Measurements from ENCODE around the gene MEI1.

The MEI1 gene

DNA sequence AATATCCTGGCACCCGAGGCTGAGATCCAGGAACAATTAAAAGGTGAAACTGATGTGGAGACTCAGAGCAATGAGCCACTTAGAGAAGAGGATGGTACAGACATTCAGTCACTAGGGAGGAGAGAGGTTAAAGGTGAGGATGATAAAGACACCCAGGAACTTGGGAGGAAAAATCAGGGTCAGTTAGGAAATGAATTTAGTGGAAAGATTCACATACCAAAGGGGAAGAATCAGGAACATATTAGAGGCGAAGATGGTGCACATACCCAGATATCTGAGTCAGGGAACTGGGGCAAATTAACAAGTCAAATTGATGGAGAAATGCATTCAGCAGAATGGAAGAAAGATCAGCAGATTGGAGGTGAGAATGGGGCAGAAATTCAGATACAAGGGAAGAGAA is 4.1 kb upstream of the MEI1 start:
- H3K4me3 ChIP-seq (ENCODE audit: low read length), result no peak overlapping the region
- TF ChIP-seq, protein P1, sequence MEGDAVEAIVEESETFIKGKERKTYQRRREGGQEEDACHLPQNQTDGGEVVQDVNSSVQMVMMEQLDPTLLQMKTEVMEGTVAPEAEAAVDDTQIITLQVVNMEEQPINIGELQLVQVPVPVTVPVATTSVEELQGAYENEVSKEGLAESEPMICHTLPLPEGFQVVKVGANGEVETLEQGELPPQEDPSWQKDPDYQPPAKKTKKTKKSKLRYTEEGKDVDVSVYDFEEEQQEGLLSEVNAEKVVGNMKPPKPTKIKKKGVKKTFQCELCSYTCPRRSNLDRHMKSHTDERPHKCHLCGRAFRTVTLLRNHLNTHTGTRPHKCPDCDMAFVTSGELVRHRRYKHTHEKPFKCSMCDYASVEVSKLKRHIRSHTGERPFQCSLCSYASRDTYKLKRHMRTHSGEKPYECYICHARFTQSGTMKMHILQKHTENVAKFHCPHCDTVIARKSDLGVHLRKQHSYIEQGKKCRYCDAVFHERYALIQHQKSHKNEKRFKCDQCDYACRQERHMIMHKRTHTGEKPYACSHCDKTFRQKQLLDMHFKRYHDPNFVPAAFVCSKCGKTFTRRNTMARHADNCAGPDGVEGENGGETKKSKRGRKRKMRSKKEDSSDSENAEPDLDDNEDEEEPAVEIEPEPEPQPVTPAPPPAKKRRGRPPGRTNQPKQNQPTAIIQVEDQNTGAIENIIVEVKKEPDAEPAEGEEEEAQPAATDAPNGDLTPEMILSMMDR (conservative IDR thresholded peaks at IDR 0.05; ENCODE audit: low read length), result no peak
- peak; percentile 18 for DNase-seq (ENCODE audit: low read depth)

DNA sequence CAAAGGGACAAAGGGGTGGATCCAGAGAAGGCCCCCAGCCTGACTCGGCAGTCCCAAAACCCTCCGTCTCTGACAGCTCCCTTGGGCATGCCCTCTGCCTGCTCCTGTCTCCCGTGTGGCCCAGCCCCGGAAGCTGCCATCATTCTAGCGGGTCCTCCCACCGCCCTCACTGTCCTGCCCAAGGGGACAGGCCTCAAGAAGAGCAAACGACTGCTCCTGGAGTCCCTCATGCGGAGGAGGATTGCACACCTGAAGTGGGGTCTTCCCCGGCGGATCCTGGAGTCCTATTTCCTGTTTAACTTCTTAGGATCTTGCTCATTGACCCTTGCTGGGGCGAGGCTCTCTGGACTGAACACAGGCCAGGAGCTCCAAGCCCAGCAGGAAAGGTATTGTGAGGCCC is 2.6 kb upstream of the MEI1 start:
- TF ChIP-seq, protein P1 (conservative IDR thresholded peaks at IDR 0.05; ENCODE audit: low read length), result no peak
- DNase-seq (ENCODE audit: low read depth), result no peak
- no peak overlapping the region for H3K4me3 ChIP-seq (ENCODE audit: low read length)

DNA sequence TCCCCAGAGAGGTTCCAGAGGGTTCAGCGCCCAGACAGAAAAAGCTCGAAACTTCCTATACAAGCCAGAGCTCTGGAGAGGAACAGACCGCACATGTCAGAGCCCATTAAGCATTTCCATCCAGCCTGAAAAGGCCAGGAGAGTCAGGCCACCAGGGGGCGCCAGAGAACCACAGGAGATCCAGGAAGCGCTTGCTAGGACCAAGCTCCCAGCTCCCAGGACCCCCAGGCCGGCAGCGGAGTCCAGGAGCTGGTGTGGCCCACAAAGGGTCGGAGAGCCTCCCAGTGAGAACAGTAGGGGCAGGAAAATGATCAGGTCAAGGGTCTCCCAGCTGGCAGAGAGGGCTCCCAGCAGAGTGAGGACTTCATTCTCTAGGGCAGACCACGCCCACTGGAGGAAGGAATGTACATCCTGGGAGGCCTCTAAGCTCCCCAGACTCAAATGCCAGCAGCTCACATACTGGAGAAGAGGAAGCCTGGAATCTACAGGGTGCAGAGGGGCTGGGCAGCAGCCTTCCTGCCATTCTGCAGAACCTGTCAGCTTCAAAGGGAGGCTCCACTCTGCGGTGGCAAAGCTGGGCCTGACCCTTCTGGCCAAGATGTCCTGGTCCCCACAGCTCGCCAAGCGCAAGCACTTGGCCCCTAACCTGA is 2.1 kb upstream of the MEI1 start:
- H3K4me3 ChIP-seq (ENCODE audit: low read length), result peak overlapping the region; percentile 29
- TF ChIP-seq, protein P1 (conservative IDR thresholded peaks at IDR 0.05; ENCODE audit: low read length), result peak; percentile 89
- DNase-seq (ENCODE audit: low read depth), result peak; percentile 81

DNA sequence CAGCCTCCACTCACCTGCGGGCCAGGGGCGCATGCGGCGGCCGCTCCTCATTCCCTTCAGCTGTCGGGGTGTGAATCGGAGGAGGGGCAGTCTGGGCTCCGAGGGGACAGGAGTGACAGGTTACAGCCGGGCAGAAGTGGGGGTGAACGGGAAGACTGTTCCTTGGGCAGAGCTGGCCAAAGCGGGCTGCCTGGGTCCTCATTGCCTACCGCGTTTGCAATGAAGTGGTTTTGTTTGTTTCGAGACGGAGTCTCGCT is 733 bp downstream of the MEI1 start:
- DNase-seq (ENCODE audit: low read depth), result no peak
- no peak overlapping the region for H3K4me3 ChIP-seq (ENCODE audit: low read length)
- TF ChIP-seq, protein P1 (conservative IDR thresholded peaks at IDR 0.05; ENCODE audit: low read length), result no peak

DNA sequence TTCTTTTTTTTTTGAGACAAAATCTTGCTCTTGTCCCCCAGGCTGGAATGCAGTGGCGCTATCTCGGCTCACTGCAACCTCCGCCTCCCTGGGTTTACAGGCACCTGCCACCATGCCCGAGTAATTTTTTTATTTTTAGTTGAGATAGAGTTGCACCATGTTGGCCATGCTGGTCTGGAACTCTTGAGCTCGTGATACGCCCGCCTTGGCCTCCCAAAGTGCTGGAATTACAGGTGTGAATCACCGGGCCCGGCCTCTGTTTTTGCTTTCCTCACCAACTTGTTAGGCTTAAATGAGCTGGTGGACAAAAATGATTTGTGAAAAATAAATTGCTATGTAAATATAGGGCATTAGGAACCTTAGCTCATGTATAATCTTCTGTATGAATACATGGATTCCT is 3.5 kb downstream of the MEI1 start:
- no peak overlapping the region for H3K4me3 ChIP-seq (ENCODE audit: low read length)
- TF ChIP-seq, protein P1 (conservative IDR thresholded peaks at IDR 0.05; ENCODE audit: low read length), result no peak
- DNase-seq (ENCODE audit: low read depth), result no peak

DNA sequence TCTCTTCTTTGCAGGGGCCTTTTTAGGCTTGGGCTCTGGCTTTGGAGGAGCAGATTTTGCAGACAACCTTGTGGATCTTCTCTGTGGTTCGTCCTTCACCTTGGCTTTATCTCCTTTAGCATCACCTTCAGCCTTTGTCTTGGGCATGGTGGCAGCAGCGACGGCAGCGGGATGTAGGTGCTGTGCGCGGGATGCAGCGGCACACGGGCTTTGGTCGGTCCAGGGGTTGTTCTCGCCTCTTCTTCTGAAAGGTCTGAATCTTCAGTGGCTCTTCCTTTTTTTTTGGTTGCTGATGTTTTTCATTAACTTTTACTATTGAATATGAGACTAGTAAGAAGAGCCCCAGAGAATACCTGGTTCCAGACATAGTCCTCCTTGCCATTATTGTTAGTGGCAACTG is 10.0 kb downstream of the MEI1 start:
- H3K4me3 ChIP-seq (ENCODE audit: low read length), result no peak overlapping the region
- TF ChIP-seq, protein P1 (conservative IDR thresholded peaks at IDR 0.05; ENCODE audit: low read length), result no peak

DNA sequence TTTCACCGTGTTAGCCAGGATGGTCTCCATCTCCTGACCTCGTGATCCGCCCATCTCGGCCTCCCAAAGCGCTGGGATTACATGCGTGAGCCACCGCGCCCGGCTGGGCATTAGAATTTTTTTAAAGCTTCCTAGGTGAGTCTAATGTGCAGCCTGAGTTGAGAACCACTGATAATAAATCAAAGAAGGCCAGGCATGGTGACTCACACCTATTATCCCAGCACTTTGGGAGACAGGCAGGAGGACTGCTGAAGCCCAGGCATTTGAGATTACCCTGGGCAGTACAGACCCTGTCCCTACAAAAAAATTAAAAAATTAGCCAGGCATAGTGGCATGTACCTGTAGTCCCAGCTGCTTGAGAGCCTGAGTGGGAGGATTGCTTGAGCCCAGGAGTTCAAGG is 13.7 kb downstream of the MEI1 start:
- TF ChIP-seq, protein P1 (conservative IDR thresholded peaks at IDR 0.05; ENCODE audit: low read length), result no peak
- no peak for DNase-seq (ENCODE audit: low read depth)
- no peak overlapping the region for H3K4me3 ChIP-seq (ENCODE audit: low read length)

More for the DNA sequence above, 10.0 kb downstream of the MEI1 start:
- DNase-seq (ENCODE audit: low read depth), result no peak
